HepG2 (cell line): Measurements from ENCODE around the gene TMEM198. TPM values are rescaled to one million over a fixed set of nuclear protein-coding genes. Genes with fewer than 3 reads are reported as not detected.

ENCODE experiments used
- AGO1 ChIP-seq: fragments of 200-400 bp; formaldehyde crosslinking; IDR thresholded peaks from 2 replicates; pipeline ENCODE4 v1.6.1; 2017; ENCODE audit warnings: mild to moderate bottlenecking, low read depth, low read length, moderate library complexity; ENCODE audit not compliant: poor library complexity, severe bottlenecking
- REXO4 ChIP-seq: sonication (generic); formaldehyde crosslinking; IDR thresholded peaks from 2 replicates; pipeline ENCODE4 v1.8.0; 2022; ENCODE audit warnings: missing genetic modification reagents, mild to moderate bottlenecking, borderline replicate concordance
- TP53 ChIP-seq: sonication (generic); formaldehyde crosslinking; conservative IDR thresholded peaks from 2 replicates; pipeline ENCODE4 v1.4.0; 2020; ENCODE audit warnings: missing genetic modification reagents
- ZBTB38 ChIP-seq: sonication (generic); formaldehyde crosslinking; IDR thresholded peaks from 2 replicates; pipeline ENCODE4 v1.5.1; 2020; ENCODE audit warnings: mild to moderate bottlenecking, missing genetic modification reagents
- ZNF230 ChIP-seq: sonication (generic); formaldehyde crosslinking; IDR thresholded peaks from 2 replicates; pipeline ENCODE4 v1.4.0; 2020; ENCODE audit warnings: mild to moderate bottlenecking, missing genetic modification reagents
- ZNF251 ChIP-seq: sonication (generic); formaldehyde crosslinking; IDR thresholded peaks from 2 replicates; pipeline ENCODE4 v1.9.0; 2021; ENCODE audit warnings: mild to moderate bottlenecking, missing genetic modification reagents
- ZSCAN22 ChIP-seq: sonication (generic); formaldehyde crosslinking; IDR thresholded peaks from 2 replicates; pipeline ENCODE4 v1.4.0; 2020; ENCODE audit warnings: mild to moderate bottlenecking, missing genetic modification reagents
- polyA plus RNA-seq, 8 experiments: library from polyadenylated mRNA; depleted of rRNA in 3 of 8; stranded (reverse) in 7 of 8; unstranded in 1 of 8; fragments of >200 nt; fragmentation: Illumina TruSeq in 4 of 8; extraction: Trizol in 4 of 8; gene quantifications; 2 replicates each; pipeline versions ENCODE4 v1.2.1 to v1.2.3, GENCODE V29; 2011 to 2016; ENCODE audit warnings: low read depth in 4 of 8, missing spikeins in 1 of 8, mixed read lengths in 1 of 8; ENCODE audit not compliant: insufficient read depth in 1 of 8
- total RNA-seq, 5 experiments: library from RNA; depleted of rRNA; stranded (reverse); fragments of >200 nt; fragmentation: Illumina TruSeq; extraction: Trizol; gene quantifications; 2 replicates each; pipeline ENCODE4 v1.2.3, GENCODE V29; 2016; ENCODE audit warnings: low read depth in 1 of 5
- TF ChIP-seq, protein P1 (sequence below): sonication (generic); formaldehyde crosslinking; IDR thresholded peaks from 2 replicates; pipeline ENCODE4 v1.9.0; 2021; ENCODE audit warnings: missing genetic modification reagents, borderline replicate concordance
- TF ChIP-seq, protein P2 (sequence below): sonication (generic); formaldehyde crosslinking; IDR thresholded peaks from 2 replicates; pipeline ENCODE4 v1.8.0; 2022; ENCODE audit warnings: mild to moderate bottlenecking, missing genetic modification reagents, borderline replicate concordance
- TF ChIP-seq, protein P3 (sequence below): sonication (generic); formaldehyde crosslinking; IDR thresholded peaks from 2 replicates; pipeline ENCODE4 v1.4.0; 2020; ENCODE audit warnings: missing genetic modification reagents, borderline replicate concordance
- TF ChIP-seq, protein P4 (sequence below): sonication (generic); formaldehyde crosslinking; IDR thresholded peaks from 2 replicates; pipeline ENCODE4 v1.8.1; 2023; ENCODE audit warnings: mild to moderate bottlenecking, missing genetic modification reagents
- TF ChIP-seq, protein P5 (sequence below): sonication (generic); formaldehyde crosslinking; IDR thresholded peaks from 2 replicates; pipeline ENCODE4 v1.5.0; 2020; ENCODE audit warnings: missing genetic modification reagents, mild to moderate bottlenecking, borderline replicate concordance
- TF ChIP-seq, protein P6 (sequence below): sonication (generic); formaldehyde crosslinking; IDR thresholded peaks from 2 replicates; pipeline ENCODE4 v1.8.0; 2022; ENCODE audit warnings: missing genetic modification reagents, mild to moderate bottlenecking, moderate library complexity, borderline replicate concordance

Gene TMEM198
- total and polyA plus RNA-seq, 2 of the 13 experiments (the other 11 are each of a cell fraction or from before 2014, with no cell fraction given) = 17.3 to 23.5 TPM

DNA sequence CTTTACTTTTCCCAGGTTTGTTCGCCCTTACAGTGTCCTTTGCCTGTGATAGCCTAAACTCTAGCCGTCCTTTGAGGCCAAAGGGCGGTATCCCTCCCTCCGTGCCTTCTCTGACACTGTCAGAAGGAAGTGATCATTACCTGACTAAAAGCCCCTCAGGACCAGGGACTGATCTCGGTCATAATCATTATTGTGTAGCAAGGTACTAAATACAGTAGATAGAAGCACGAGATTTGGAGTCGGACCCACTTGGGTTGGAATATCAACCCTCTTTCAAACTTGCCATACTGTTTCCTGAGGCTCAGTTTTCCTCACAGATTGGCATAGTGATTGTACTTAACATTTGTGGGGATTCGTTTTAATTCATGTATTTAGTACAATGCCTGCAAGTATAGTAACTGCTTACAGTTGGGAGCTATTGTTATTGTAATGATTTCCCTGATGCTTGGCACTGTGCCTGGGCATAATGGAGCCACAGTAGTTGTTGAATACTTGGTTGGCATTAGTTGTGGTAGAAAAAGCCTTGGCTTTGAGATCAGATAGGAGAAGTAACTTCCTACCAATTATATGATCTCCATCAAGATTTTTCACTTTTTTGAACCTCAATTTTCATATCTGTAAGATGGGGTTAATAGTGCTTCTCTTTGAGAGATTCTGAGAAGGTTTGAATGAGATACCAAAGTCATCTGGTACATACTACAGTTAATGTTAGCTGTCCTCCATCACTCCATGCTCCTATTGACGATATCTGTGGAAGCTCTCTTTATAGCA is 54.7 kb downstream of the TMEM198 start (continued):
- TF ChIP-seq TP53 (CRISPR knock-in tag) = no peak
- TF ChIP-seq ZBTB38 (CRISPR knock-in tag) = no peak
- TF ChIP-seq, protein P1, sequence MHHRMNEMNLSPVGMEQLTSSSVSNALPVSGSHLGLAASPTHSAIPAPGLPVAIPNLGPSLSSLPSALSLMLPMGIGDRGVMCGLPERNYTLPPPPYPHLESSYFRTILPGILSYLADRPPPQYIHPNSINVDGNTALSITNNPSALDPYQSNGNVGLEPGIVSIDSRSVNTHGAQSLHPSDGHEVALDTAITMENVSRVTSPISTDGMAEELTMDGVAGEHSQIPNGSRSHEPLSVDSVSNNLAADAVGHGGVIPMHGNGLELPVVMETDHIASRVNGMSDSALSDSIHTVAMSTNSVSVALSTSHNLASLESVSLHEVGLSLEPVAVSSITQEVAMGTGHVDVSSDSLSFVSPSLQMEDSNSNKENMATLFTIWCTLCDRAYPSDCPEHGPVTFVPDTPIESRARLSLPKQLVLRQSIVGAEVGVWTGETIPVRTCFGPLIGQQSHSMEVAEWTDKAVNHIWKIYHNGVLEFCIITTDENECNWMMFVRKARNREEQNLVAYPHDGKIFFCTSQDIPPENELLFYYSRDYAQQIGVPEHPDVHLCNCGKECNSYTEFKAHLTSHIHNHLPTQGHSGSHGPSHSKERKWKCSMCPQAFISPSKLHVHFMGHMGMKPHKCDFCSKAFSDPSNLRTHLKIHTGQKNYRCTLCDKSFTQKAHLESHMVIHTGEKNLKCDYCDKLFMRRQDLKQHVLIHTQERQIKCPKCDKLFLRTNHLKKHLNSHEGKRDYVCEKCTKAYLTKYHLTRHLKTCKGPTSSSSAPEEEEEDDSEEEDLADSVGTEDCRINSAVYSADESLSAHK = no peak
- no peak for TF ChIP-seq AGO1
- TF ChIP-seq ZNF230 (CRISPR knock-in tag) = peak; percentile 71; the same call in 1 of the 2 replicates
- TF ChIP-seq, protein P2, sequence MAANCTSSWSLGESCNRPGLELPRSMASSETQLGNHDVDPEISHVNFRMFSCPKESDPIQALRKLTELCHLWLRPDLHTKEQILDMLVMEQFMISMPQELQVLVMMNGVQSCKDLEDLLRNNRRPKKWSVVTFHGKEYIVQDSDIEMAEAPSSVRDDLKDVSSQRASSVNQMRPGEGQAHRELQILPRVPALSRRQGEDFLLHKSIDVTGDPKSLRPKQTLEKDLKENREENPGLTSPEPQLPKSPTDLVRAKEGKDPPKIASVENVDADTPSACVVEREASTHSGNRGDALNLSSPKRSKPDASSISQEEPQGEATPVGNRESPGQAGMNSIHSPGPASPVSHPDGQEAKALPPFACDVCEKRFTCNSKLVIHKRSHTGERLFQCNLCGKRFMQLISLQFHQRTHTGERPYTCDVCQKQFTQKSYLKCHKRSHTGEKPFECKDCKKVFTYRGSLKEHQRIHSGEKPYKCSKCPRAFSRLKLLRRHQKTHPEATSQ (CRISPR knock-in tag) = 0 out of 2 replicates have a peak, but pooled peaks have one; percentile 12
- TF ChIP-seq, protein P3, sequence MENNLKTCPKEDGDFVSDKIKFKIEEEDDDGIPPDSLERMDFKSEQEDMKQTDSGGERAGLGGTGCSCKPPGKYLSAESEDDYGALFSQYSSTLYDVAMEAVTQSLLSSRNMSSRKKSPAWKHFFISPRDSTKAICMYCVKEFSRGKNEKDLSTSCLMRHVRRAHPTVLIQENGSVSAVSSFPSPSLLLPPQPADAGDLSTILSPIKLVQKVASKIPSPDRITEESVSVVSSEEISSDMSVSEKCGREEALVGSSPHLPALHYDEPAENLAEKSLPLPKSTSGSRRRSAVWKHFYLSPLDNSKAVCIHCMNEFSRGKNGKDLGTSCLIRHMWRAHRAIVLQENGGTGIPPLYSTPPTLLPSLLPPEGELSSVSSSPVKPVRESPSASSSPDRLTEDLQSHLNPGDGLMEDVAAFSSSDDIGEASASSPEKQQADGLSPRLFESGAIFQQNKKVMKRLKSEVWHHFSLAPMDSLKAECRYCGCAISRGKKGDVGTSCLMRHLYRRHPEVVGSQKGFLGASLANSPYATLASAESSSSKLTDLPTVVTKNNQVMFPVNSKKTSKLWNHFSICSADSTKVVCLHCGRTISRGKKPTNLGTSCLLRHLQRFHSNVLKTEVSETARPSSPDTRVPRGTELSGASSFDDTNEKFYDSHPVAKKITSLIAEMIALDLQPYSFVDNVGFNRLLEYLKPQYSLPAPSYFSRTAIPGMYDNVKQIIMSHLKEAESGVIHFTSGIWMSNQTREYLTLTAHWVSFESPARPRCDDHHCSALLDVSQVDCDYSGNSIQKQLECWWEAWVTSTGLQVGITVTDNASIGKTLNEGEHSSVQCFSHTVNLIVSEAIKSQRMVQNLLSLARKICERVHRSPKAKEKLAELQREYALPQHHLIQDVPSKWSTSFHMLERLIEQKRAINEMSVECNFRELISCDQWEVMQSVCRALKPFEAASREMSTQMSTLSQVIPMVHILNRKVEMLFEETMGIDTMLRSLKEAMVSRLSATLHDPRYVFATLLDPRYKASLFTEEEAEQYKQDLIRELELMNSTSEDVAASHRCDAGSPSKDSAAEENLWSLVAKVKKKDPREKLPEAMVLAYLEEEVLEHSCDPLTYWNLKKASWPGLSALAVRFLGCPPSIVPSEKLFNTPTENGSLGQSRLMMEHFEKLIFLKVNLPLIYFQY (CRISPR knock-in tag) = no peak; the same call in 1 of the 2 replicates
- no peak for TF ChIP-seq REXO4 (CRISPR knock-in tag)
- TF ChIP-seq, protein P4, sequence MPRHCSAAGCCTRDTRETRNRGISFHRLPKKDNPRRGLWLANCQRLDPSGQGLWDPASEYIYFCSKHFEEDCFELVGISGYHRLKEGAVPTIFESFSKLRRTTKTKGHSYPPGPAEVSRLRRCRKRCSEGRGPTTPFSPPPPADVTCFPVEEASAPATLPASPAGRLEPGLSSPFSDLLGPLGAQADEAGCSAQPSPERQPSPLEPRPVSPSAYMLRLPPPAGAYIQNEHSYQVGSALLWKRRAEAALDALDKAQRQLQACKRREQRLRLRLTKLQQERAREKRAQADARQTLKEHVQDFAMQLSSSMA = peak; percentile 2; the same call in 1 of the 2 replicates
- TF ChIP-seq, protein P5, sequence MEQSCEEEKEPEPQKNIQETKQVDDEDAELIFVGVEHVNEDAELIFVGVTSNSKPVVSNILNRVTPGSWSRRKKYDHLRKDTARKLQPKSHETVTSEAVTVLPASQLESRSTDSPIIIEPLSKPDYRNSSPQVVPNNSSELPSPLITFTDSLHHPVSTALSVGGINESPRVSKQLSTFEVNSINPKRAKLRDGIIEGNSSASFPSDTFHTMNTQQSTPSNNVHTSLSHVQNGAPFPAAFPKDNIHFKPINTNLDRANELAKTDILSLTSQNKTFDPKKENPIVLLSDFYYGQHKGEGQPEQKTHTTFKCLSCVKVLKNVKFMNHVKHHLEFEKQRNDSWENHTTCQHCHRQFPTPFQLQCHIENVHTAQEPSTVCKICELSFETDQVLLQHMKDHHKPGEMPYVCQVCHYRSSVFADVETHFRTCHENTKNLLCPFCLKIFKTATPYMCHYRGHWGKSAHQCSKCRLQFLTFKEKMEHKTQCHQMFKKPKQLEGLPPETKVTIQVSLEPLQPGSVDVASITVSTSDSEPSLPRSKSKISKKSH (CRISPR knock-in tag) = no peak
- TF ChIP-seq, protein P6, sequence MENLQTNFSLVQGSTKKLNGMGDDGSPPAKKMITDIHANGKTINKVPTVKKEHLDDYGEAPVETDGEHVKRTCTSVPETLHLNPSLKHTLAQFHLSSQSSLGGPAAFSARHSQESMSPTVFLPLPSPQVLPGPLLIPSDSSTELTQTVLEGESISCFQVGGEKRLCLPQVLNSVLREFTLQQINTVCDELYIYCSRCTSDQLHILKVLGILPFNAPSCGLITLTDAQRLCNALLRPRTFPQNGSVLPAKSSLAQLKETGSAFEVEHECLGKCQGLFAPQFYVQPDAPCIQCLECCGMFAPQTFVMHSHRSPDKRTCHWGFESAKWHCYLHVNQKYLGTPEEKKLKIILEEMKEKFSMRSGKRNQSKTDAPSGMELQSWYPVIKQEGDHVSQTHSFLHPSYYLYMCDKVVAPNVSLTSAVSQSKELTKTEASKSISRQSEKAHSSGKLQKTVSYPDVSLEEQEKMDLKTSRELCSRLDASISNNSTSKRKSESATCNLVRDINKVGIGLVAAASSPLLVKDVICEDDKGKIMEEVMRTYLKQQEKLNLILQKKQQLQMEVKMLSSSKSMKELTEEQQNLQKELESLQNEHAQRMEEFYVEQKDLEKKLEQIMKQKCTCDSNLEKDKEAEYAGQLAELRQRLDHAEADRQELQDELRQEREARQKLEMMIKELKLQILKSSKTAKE (CRISPR knock-in tag) = no peak
- no peak for TF ChIP-seq ZSCAN22 (CRISPR knock-in tag)
- TF ChIP-seq ZNF251 (CRISPR knock-in tag) = no peak
